ENCODE data around the gene TSEN15.

DNA sequence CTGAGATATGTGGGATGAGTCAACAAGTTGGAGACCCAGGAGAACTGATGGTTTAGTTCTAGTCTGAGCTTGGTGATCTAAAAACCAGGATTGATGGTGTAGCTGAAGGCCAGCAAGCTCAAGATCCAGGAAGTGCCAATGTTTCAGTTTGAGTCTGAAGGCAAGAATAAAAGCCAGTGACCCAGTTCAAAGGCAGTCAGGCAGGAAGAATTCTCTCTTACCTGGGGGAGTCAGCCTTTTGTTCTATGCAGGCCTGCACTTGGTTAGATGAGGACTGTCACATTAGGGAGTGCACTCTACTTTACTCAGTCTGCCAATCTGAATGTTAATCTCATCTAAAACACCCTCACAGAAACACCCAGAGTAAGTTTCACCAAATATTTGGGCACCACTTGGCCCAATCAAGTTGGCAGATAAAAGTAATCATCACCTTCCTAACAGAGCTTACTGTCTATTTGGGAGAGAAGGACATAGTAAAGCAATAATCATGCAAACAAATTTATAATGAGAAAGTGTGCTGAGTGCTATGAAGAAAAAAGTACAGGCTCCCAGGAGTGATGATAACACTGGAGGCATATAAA is 63.4 kb downstream of the TSEN15 start:
- TF ChIP-seq, protein P1, sequence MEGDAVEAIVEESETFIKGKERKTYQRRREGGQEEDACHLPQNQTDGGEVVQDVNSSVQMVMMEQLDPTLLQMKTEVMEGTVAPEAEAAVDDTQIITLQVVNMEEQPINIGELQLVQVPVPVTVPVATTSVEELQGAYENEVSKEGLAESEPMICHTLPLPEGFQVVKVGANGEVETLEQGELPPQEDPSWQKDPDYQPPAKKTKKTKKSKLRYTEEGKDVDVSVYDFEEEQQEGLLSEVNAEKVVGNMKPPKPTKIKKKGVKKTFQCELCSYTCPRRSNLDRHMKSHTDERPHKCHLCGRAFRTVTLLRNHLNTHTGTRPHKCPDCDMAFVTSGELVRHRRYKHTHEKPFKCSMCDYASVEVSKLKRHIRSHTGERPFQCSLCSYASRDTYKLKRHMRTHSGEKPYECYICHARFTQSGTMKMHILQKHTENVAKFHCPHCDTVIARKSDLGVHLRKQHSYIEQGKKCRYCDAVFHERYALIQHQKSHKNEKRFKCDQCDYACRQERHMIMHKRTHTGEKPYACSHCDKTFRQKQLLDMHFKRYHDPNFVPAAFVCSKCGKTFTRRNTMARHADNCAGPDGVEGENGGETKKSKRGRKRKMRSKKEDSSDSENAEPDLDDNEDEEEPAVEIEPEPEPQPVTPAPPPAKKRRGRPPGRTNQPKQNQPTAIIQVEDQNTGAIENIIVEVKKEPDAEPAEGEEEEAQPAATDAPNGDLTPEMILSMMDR (IDR thresholded peaks at IDR 0.05): no peak
- TF ChIP-seq ZFX (IDR thresholded peaks at IDR 0.05; ENCODE audit: borderline replicate concordance): no peak

Data from 22Rv1 (cell line).